ENCODE measurements around the gene FBN3.

DNA sequence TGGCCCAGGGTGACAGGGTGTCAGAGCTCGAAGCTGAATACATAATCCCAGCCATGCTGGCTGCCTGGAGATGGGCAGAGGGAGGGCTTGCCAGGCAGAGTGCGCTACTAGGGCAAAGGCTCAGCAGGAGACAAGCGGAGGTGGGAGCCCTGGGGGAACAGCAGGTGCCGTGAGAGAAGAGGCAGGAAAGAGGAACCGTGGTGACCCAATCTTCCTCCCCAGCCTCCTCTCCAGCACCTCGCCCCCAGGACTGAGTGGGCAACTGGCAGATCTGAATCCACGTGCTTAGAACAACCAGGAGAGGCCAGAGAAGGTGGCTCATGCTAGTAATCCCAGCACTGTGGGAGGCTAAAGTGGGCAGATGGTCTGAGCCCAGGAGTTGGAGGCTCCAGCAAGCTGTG lies 107.9 kb downstream of the FBN3 start:
- TF ChIP-seq GABPA (IDR thresholded peaks at IDR 0.05; ENCODE audit: low read depth) = no peak
- TF ChIP-seq, protein P1, sequence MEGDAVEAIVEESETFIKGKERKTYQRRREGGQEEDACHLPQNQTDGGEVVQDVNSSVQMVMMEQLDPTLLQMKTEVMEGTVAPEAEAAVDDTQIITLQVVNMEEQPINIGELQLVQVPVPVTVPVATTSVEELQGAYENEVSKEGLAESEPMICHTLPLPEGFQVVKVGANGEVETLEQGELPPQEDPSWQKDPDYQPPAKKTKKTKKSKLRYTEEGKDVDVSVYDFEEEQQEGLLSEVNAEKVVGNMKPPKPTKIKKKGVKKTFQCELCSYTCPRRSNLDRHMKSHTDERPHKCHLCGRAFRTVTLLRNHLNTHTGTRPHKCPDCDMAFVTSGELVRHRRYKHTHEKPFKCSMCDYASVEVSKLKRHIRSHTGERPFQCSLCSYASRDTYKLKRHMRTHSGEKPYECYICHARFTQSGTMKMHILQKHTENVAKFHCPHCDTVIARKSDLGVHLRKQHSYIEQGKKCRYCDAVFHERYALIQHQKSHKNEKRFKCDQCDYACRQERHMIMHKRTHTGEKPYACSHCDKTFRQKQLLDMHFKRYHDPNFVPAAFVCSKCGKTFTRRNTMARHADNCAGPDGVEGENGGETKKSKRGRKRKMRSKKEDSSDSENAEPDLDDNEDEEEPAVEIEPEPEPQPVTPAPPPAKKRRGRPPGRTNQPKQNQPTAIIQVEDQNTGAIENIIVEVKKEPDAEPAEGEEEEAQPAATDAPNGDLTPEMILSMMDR (IDR thresholded peaks at IDR 0.05; ENCODE audit: insufficient read depth, low read length) = no peak
- no peak for TF ChIP-seq POLR2AphosphoS5 (IDR thresholded peaks at IDR 0.05; ENCODE audit: low read depth)
- TF ChIP-seq, protein P2, sequence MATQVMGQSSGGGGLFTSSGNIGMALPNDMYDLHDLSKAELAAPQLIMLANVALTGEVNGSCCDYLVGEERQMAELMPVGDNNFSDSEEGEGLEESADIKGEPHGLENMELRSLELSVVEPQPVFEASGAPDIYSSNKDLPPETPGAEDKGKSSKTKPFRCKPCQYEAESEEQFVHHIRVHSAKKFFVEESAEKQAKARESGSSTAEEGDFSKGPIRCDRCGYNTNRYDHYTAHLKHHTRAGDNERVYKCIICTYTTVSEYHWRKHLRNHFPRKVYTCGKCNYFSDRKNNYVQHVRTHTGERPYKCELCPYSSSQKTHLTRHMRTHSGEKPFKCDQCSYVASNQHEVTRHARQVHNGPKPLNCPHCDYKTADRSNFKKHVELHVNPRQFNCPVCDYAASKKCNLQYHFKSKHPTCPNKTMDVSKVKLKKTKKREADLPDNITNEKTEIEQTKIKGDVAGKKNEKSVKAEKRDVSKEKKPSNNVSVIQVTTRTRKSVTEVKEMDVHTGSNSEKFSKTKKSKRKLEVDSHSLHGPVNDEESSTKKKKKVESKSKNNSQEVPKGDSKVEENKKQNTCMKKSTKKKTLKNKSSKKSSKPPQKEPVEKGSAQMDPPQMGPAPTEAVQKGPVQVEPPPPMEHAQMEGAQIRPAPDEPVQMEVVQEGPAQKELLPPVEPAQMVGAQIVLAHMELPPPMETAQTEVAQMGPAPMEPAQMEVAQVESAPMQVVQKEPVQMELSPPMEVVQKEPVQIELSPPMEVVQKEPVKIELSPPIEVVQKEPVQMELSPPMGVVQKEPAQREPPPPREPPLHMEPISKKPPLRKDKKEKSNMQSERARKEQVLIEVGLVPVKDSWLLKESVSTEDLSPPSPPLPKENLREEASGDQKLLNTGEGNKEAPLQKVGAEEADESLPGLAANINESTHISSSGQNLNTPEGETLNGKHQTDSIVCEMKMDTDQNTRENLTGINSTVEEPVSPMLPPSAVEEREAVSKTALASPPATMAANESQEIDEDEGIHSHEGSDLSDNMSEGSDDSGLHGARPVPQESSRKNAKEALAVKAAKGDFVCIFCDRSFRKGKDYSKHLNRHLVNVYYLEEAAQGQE (IDR thresholded peaks at IDR 0.05; ENCODE audit: insufficient replicate concordance, low read depth) = no peak
- peak; percentile 75 for TF ChIP-seq SPI1 (IDR thresholded peaks at IDR 0.05; ENCODE audit: borderline replicate concordance, low read depth)
